ENCODE measurements around the gene COPA. TPM values are rescaled to one million over a fixed set of nuclear protein-coding genes. Genes with fewer than 3 reads are reported as not detected.

Gene COPA
- polyA plus RNA-seq, 1 of the 3 experiments (the other 2 are of a cell fraction), result 91.4 TPM

DNA sequence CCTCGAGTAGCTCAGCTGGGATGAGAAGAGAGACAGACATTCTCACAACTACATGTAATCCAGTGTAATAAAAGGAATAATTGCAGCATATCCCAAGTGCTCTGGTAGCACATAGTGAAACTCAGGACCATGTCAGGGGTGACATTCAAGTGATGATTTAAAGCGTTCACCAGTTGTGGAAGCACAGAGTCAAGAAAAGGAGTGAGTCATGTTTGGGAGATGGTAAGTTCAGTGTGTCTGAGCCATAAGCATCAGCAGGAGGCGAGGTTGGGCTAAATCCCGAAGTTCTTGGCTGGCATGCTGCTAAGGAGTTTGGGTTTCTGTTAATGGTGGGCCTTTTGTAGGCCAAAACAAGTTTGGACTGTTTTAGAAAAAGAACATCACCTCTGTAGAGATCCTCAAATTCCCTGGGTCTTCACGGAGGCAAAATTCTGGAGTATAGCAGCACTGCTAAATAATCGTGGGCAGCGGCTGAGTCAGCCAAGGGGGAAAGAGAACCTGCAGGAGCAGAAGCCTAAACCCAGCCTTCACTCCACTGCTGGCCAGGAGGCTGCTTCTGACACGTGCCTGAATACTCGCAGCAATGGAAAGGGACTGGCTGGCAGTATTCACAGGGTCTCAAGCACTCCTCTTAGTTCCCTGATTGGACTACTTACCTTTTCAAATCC lies 16.6 kb upstream of the COPA start:
- H3F3A ChIP-seq (replicated peaks; ENCODE audit: insufficient read depth), result peaks cover 5% of the 10 kb centered on the region
- H3K4me3 ChIP-seq (ENCODE audit: low read depth in 2 of 2, low read length in 1 of 2), result no peak overlapping the region
- H2AFZ ChIP-seq (ENCODE audit: low read depth), result no peak overlapping the region
- 86% methylated on average over 9 of the region's 9 CpGs for WGBS (ENCODE audit: low lambda C conversion rate)
- no peak for TF ChIP-seq NFIC (IDR thresholded peaks at IDR 0.05; ENCODE audit: borderline replicate concordance)
- no peak for TF ChIP-seq RFX5 (IDR thresholded peaks at IDR 0.05; ENCODE audit: low read length)
- TF ChIP-seq ELF1 (IDR thresholded peaks at IDR 0.05), result no peak
- TF ChIP-seq NRF1 (IDR thresholded peaks at IDR 0.05; ENCODE audit: low read depth, low read length), result no peak
- TF ChIP-seq TCF12 (IDR thresholded peaks at IDR 0.05), result no peak
- TF ChIP-seq TEAD4 (IDR thresholded peaks at IDR 0.05; ENCODE audit: borderline replicate concordance, insufficient read depth), result no peak
- TF ChIP-seq GATA2 (CRISPR knock-in tag; IDR thresholded peaks at IDR 0.05), result no peak
- TF ChIP-seq SMC3 (IDR thresholded peaks at IDR 0.05; ENCODE audit: low read depth, low read length), result no peak
- no peak for TF ChIP-seq GABPA (IDR thresholded peaks at IDR 0.05; ENCODE audit: low read depth)
- TF ChIP-seq ZBTB33 (IDR thresholded peaks at IDR 0.05; ENCODE audit: borderline replicate concordance, low read depth), result no peak
- H3K27me3 ChIP-seq (ENCODE audit: insufficient read depth), result no peaks in the 10 kb centered on the region
- no peaks in the 10 kb centered on the region for H3K9me3 ChIP-seq
- no peak overlapping the region for H3K27ac ChIP-seq (ENCODE audit: low read depth in 2 of 2, low read length in 1 of 2)
- no peaks in the 10 kb centered on the region for H3K79me2 ChIP-seq (ENCODE audit: insufficient read depth)
- H3K36me3 ChIP-seq (replicated peaks in 1 of 2; ENCODE audit: control insufficient read depth in 1 of 2, insufficient read depth in 2 of 2, low read length in 1 of 2), result peaks cover 14 to 51% of the 10 kb centered on the region in 2 experiments
- no peaks in the 10 kb centered on the region for H4K20me1 ChIP-seq (ENCODE audit: insufficient read depth)
- no peak for DNase-seq
- no peak overlapping the region for H3K4me2 ChIP-seq
- H3K9me2 ChIP-seq, result no peaks in the 10 kb centered on the region
- ChIA-PET CTCF (interaction anchor here (9.0 kb wide), 1 partner anchor 16 kb away, joined by 85 read pairs; no protein-coding TSS in a partner anchor), POLR2A (no interaction called here)
- no peaks in the 10 kb centered on the region for H3K4me1 ChIP-seq (ENCODE audit: control insufficient read depth in 1 of 2, insufficient read depth in 2 of 2, low read depth in 1 of 2, low read length in 1 of 2)
- H3K9ac ChIP-seq, result no peak overlapping the region

- ChIA-PET POLR2A (no interaction called here), CTCF (interaction anchor here (1.5 to 2.2 kb wide), 2 partner anchors 18 to 66 kb away, joined by 3 to 18 read pairs; no protein-coding TSS in a partner anchor)
- Histone ChIP-seq H3K27ac (ENCODE audit: low read depth in 2 of 2, low read length in 1 of 2) (no peak overlapping the region), H3K79me2 (ENCODE audit: insufficient read depth) (no peaks in the 10 kb centered on the region), H3K4me1 (ENCODE audit: control insufficient read depth in 1 of 2, insufficient read depth in 2 of 2, low read depth in 1 of 2, low read length in 1 of 2) (no peaks in the 10 kb centered on the region), H4K20me1 (ENCODE audit: insufficient read depth) (no peaks in the 10 kb centered on the region), H3K9me3 (no peaks in the 10 kb centered on the region), H2AFZ (ENCODE audit: low read depth) (no peak overlapping the region), H3F3A (replicated peaks; ENCODE audit: insufficient read depth) (peaks cover 5% of the 10 kb centered on the region), H3K4me2 (no peak overlapping the region), H3K4me3 (ENCODE audit: low read depth in 2 of 2, low read length in 1 of 2) (no peak overlapping the region), H3K9ac (no peak overlapping the region), H3K9me2 (no peaks in the 10 kb centered on the region), H3K27me3 (ENCODE audit: insufficient read depth) (no peaks in the 10 kb centered on the region), H3K36me3 (replicated peaks in 1 of 2; ENCODE audit: control insufficient read depth in 1 of 2, insufficient read depth in 2 of 2, low read length in 1 of 2) (peaks cover 26 to 67% of the 10 kb centered on the region in 2 experiments)
- 78% methylated on average over 4 of the region's 4 CpGs for WGBS (ENCODE audit: low lambda C conversion rate)
- no peak for DNase-seq
- TF ChIP-seq FOXM1 (IDR thresholded peaks at IDR 0.05; ENCODE audit: low read depth) (no peak), EZH2phosphoT487 (IDR thresholded peaks at IDR 0.05; ENCODE audit: borderline replicate concordance, low read depth) (no peak), GATA2 (CRISPR knock-in tag; IDR thresholded peaks at IDR 0.05) (no peak), SIN3A (IDR thresholded peaks at IDR 0.05; ENCODE audit: borderline replicate concordance, low read depth, low read length) (no peak), RXRA (IDR thresholded peaks at IDR 0.05; ENCODE audit: borderline replicate concordance, low read depth) (no peak), MEF2A (IDR thresholded peaks at IDR 0.05; ENCODE audit: borderline replicate concordance, low read depth) (no peak), USF2 (IDR thresholded peaks at IDR 0.05; ENCODE audit: borderline replicate concordance, low read depth, low read length) (no peak), POLR2AphosphoS5 (IDR thresholded peaks at IDR 0.05; ENCODE audit: low read depth, low read length) (no peak), TEAD4 (IDR thresholded peaks at IDR 0.05; ENCODE audit: borderline replicate concordance, insufficient read depth) (no peak), NRF1 (IDR thresholded peaks at IDR 0.05; ENCODE audit: low read depth, low read length) (no peak), USF1 (IDR thresholded peaks at IDR 0.05; ENCODE audit: borderline replicate concordance, low read depth) (no peak), RCOR1 (IDR thresholded peaks at IDR 0.05; ENCODE audit: low read length) (no peak), GABPA (IDR thresholded peaks at IDR 0.05; ENCODE audit: low read depth) (no peak), RFX5 (IDR thresholded peaks at IDR 0.05; ENCODE audit: low read length) (no peak)
- TF ChIP-seq, protein P1, sequence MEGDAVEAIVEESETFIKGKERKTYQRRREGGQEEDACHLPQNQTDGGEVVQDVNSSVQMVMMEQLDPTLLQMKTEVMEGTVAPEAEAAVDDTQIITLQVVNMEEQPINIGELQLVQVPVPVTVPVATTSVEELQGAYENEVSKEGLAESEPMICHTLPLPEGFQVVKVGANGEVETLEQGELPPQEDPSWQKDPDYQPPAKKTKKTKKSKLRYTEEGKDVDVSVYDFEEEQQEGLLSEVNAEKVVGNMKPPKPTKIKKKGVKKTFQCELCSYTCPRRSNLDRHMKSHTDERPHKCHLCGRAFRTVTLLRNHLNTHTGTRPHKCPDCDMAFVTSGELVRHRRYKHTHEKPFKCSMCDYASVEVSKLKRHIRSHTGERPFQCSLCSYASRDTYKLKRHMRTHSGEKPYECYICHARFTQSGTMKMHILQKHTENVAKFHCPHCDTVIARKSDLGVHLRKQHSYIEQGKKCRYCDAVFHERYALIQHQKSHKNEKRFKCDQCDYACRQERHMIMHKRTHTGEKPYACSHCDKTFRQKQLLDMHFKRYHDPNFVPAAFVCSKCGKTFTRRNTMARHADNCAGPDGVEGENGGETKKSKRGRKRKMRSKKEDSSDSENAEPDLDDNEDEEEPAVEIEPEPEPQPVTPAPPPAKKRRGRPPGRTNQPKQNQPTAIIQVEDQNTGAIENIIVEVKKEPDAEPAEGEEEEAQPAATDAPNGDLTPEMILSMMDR (IDR thresholded peaks at IDR 0.05), result no peak
- TF ChIP-seq, protein P2, sequence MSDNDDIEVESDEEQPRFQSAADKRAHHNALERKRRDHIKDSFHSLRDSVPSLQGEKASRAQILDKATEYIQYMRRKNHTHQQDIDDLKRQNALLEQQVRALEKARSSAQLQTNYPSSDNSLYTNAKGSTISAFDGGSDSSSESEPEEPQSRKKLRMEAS (IDR thresholded peaks at IDR 0.05; ENCODE audit: low read depth), result no peak
Observed at GRCh38 chr1:160358073-160358472, 15.0 kb upstream of the COPA start.
